22Rv1 (cell line): ENCODE results near the gene SEMA4A.

Experiments
- CTCF ChIP-seq: fragments of 450-650 bp; IDR thresholded peaks from 2 replicates; pipeline ENCODE4 v1.5.1; 2017; ENCODE audit warnings: mild to moderate bottlenecking
- ZFX ChIP-seq: fragments of 450-650 bp; IDR thresholded peaks from 2 replicates; pipeline ENCODE4 v1.6.1; 2017; ENCODE audit warnings: antibody characterized with exemption, borderline replicate concordance

- TF ChIP-seq CTCF (peak; percentile 67), ZFX (no peak)
Measured at GRCh38 chr1:156123356-156124196, 29.8 kb upstream of the SEMA4A start.
